ENCODE results near the gene FAM184A.

Gene FAM184A

DNA sequence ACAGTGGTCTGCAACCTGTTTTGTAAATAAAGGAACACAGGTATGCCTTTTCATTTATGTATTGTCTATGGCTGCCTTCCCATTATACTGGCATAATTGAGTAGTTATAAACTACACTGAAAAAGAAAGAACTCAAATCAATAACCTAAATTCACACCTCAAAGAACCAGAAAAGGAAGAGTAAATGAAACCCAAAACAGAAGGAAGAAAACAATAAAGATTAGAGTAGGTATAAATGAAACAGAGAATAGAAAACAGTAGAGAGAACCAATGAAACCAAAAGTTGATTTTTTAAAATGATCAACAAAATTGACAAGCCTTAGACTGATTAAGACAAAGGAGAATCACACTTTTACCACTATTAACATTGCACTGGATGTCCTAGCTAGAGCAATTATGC, 34.7 kb downstream of the FAM184A start:
- no peak for DNase-seq (ENCODE audit: low spot score)
- TF ChIP-seq CTCF (IDR thresholded peaks at IDR 0.05; ENCODE audit: poor library complexity, severe bottlenecking): no peak
- H3K4me1 ChIP-seq (ENCODE audit: insufficient read depth, poor library complexity, severe bottlenecking): no peaks in the 10 kb centered on the region
- H3K36me3 ChIP-seq (ENCODE audit: low read depth): no peaks in the 10 kb centered on the region
- ATAC-seq (ENCODE audit: low read depth): no peak
- H3K4me3 ChIP-seq (ENCODE audit: severe bottlenecking): no peak overlapping the region
- no peaks in the 10 kb centered on the region for H3K9me3 ChIP-seq (ENCODE audit: severe bottlenecking)
- no peaks in the 10 kb centered on the region for H3K27me3 ChIP-seq (ENCODE audit: insufficient read depth, poor library complexity, severe bottlenecking)
- H3K27ac ChIP-seq (ENCODE audit: poor library complexity, severe bottlenecking): no peak overlapping the region

GRCh38 chr6:119043265-119043664, 35.2 kb downstream of the FAM184A start:
- H3K9me3 ChIP-seq (ENCODE audit: severe bottlenecking): no peaks in the 10 kb centered on the region
- no peaks in the 10 kb centered on the region for H3K4me1 ChIP-seq (ENCODE audit: insufficient read depth, poor library complexity, severe bottlenecking)
- DNase-seq (ENCODE audit: low spot score): no peak
- ATAC-seq (ENCODE audit: low read depth): no peak
- H3K36me3 ChIP-seq (ENCODE audit: low read depth): no peaks in the 10 kb centered on the region
- no peak overlapping the region for H3K4me3 ChIP-seq (ENCODE audit: severe bottlenecking)
- no peak for TF ChIP-seq CTCF (IDR thresholded peaks at IDR 0.05; ENCODE audit: poor library complexity, severe bottlenecking)
- no peak overlapping the region for H3K27ac ChIP-seq (ENCODE audit: poor library complexity, severe bottlenecking)
- no peaks in the 10 kb centered on the region for H3K27me3 ChIP-seq (ENCODE audit: insufficient read depth, poor library complexity, severe bottlenecking)

- Histone ChIP-seq H3K9me3 (ENCODE audit: severe bottlenecking) (no peaks in the 10 kb centered on the region), H3K27ac (ENCODE audit: poor library complexity, severe bottlenecking) (no peak overlapping the region), H3K4me1 (ENCODE audit: insufficient read depth, poor library complexity, severe bottlenecking) (no peaks in the 10 kb centered on the region), H3K36me3 (ENCODE audit: low read depth) (no peaks in the 10 kb centered on the region), H3K27me3 (ENCODE audit: insufficient read depth, poor library complexity, severe bottlenecking) (no peaks in the 10 kb centered on the region), H3K4me3 (ENCODE audit: severe bottlenecking) (no peak overlapping the region)
- ATAC-seq (ENCODE audit: low read depth) (no peak), DNase-seq (ENCODE audit: low spot score) (no peak)
- no peak for TF ChIP-seq CTCF (IDR thresholded peaks at IDR 0.05; ENCODE audit: poor library complexity, severe bottlenecking)
Measured at GRCh38 chr6:119040636-119041035, 37.8 kb downstream of the FAM184A start.

GRCh38 chr6:119040229-119040628, 38.2 kb downstream of the FAM184A start:
- Histone ChIP-seq H3K27ac (ENCODE audit: poor library complexity, severe bottlenecking) (no peak overlapping the region), H3K4me1 (ENCODE audit: insufficient read depth, poor library complexity, severe bottlenecking) (no peaks in the 10 kb centered on the region), H3K36me3 (ENCODE audit: low read depth) (no peaks in the 10 kb centered on the region), H3K4me3 (ENCODE audit: severe bottlenecking) (no peak overlapping the region), H3K9me3 (ENCODE audit: severe bottlenecking) (no peaks in the 10 kb centered on the region), H3K27me3 (ENCODE audit: insufficient read depth, poor library complexity, severe bottlenecking) (no peaks in the 10 kb centered on the region)
- ATAC-seq (ENCODE audit: low read depth) (no peak), DNase-seq (ENCODE audit: low spot score) (no peak)
- no peak for TF ChIP-seq CTCF (IDR thresholded peaks at IDR 0.05; ENCODE audit: poor library complexity, severe bottlenecking)

- H3K9me3 ChIP-seq (ENCODE audit: severe bottlenecking): no peaks in the 10 kb centered on the region
- no peak overlapping the region for H3K4me3 ChIP-seq (ENCODE audit: severe bottlenecking)
- H3K36me3 ChIP-seq (ENCODE audit: low read depth): no peaks in the 10 kb centered on the region
- TF ChIP-seq CTCF (IDR thresholded peaks at IDR 0.05; ENCODE audit: poor library complexity, severe bottlenecking): no peak
- DNase-seq (ENCODE audit: low spot score): no peak
- H3K27me3 ChIP-seq (ENCODE audit: insufficient read depth, poor library complexity, severe bottlenecking): no peaks in the 10 kb centered on the region
- no peak overlapping the region for H3K27ac ChIP-seq (ENCODE audit: poor library complexity, severe bottlenecking)
- ATAC-seq (ENCODE audit: low read depth): no peak
- no peaks in the 10 kb centered on the region for H3K4me1 ChIP-seq (ENCODE audit: insufficient read depth, poor library complexity, severe bottlenecking)
Measured at GRCh38 chr6:119037941-119038623, 40.4 kb downstream of the FAM184A start.
